SK-N-SH treated with all-trans-retinoic acid at 6 μM for 48 hours (cell line): Measurements from ENCODE around the gene ZNF689.

Experiments used
- CREB5 ChIP-seq: fragments of 250-450 bp; sonication (Bioruptor Pico); IDR thresholded peaks from 2 replicates; pipeline ENCODE4 v1.5.1; 2020; ENCODE audit warnings: low read depth, mild to moderate bottlenecking, moderate library complexity
- CSDC2 ChIP-seq: fragments of 250-450 bp; sonication (Bioruptor Pico); IDR thresholded peaks from 2 replicates; pipeline ENCODE4 v1.5.0; 2020; ENCODE audit warnings: mild to moderate bottlenecking, moderate library complexity
- CSRNP3 ChIP-seq: fragments of 250-450 bp; sonication (Bioruptor Pico); IDR thresholded peaks from 2 replicates; pipeline ENCODE4 v1.5.1; 2021; ENCODE audit warnings: mild to moderate bottlenecking, moderate library complexity
- ESRRG ChIP-seq: fragments of 250-450 bp; sonication (Bioruptor Pico); IDR thresholded peaks from 2 replicates; pipeline ENCODE4 v1.6.1; 2021; ENCODE audit warnings: mild to moderate bottlenecking
- ISL1 ChIP-seq: fragments of 250-450 bp; sonication (Bioruptor Pico); IDR thresholded peaks from 2 replicates; pipeline ENCODE4 v2.1.2; 2022; ENCODE audit warnings: mild to moderate bottlenecking, moderate library complexity
- PPARA ChIP-seq: fragments of 250-450 bp; sonication (Bioruptor Pico); IDR thresholded peaks from 2 replicates; pipeline ENCODE4 v1.5.0; 2020; ENCODE audit warnings: mild to moderate bottlenecking, borderline replicate concordance
- TCF4 ChIP-seq: fragments of 250-450 bp; sonication (Bioruptor Pico); IDR thresholded peaks from 2 replicates; pipeline ENCODE4 v1.8.0; 2021; ENCODE audit warnings: mild to moderate bottlenecking, moderate library complexity, borderline replicate concordance
- TOX ChIP-seq: fragments of 250-450 bp; sonication (Bioruptor Pico); IDR thresholded peaks from 2 replicates; pipeline ENCODE4 v1.8.0; 2021; ENCODE audit warnings: mild to moderate bottlenecking, moderate library complexity, borderline replicate concordance
- ZC3H10 ChIP-seq: fragments of 250-450 bp; sonication (Bioruptor Pico); IDR thresholded peaks from 2 replicates; pipeline ENCODE4 v1.5.1; 2021; ENCODE audit warnings: mild to moderate bottlenecking, moderate library complexity
- TF ChIP-seq, protein P1 (sequence below): fragments of 250-450 bp; sonication (Bioruptor Pico); IDR thresholded peaks from 2 replicates; pipeline ENCODE4 v1.8.0; 2020; ENCODE audit warnings: mild to moderate bottlenecking, moderate library complexity, borderline replicate concordance

DNA sequence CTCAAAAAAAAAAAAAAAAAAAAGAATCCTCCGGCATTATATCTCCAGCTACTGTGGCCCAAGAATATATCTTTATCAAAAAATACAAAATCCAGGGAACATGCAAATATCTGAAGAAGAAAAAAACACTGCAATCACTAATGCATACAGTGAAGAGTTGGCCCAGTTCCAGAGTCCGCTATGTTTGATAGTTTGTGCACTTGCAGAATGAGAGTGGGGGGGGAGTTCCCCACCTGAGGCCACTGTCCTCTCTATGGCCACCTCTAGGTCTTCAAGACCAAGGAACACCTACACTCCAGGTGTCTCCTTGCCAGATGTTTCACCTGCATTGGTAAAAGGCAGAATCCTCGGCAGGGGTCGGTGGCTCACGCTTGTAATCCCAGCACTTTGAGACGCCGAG, 28.7 kb downstream of the ZNF689 start:
- no peak for TF ChIP-seq CSDC2 (CRISPR knock-in tag)
- TF ChIP-seq ZC3H10 (CRISPR knock-in tag) = no peak
- no peak for TF ChIP-seq TCF4 (CRISPR knock-in tag)
- no peak for TF ChIP-seq TOX (CRISPR knock-in tag)
- no peak for TF ChIP-seq CSRNP3 (CRISPR knock-in tag)
- no peak for TF ChIP-seq CREB5 (CRISPR knock-in tag)
- TF ChIP-seq, protein P1, sequence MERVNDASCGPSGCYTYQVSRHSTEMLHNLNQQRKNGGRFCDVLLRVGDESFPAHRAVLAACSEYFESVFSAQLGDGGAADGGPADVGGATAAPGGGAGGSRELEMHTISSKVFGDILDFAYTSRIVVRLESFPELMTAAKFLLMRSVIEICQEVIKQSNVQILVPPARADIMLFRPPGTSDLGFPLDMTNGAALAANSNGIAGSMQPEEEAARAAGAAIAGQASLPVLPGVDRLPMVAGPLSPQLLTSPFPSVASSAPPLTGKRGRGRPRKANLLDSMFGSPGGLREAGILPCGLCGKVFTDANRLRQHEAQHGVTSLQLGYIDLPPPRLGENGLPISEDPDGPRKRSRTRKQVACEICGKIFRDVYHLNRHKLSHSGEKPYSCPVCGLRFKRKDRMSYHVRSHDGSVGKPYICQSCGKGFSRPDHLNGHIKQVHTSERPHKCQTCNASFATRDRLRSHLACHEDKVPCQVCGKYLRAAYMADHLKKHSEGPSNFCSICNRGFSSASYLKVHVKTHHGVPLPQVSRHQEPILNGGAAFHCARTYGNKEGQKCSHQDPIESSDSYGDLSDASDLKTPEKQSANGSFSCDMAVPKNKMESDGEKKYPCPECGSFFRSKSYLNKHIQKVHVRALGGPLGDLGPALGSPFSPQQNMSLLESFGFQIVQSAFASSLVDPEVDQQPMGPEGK (CRISPR knock-in tag) = no peak
- TF ChIP-seq PPARA (CRISPR knock-in tag) = no peak
- no peak for TF ChIP-seq ESRRG (CRISPR knock-in tag)
- no peak for TF ChIP-seq ISL1
